B cell (primary cell): ENCODE data around the gene ADAMTS12. TPM values are rescaled to one million over a fixed set of nuclear protein-coding genes. Genes with fewer than 3 reads are reported as not detected.

Experiments
- ATAC-seq: fragments of 200-7000 bp; cut with Tn5 transposase; one replicate; pipeline ENCODE4 v1.10.0; 2021; ENCODE audit warnings: low read depth, mild to moderate bottlenecking, moderate number of reproducible peaks, moderate library complexity
- CTCF ChIA-PET: fragments of 350-600 bp; sonication (Branson Sonifier 250); formaldehyde crosslinking; loops from one replicate; lab custom pipeline; 2021; ENCODE audit warnings: antibody characterized with exemption, inconsistent platforms; lab: Charles Lee
- POLR2A ChIA-PET: fragments of 350-600 bp; sonication (Branson Sonifier 250); formaldehyde crosslinking; loops from one replicate; lab custom pipeline; 2021; ENCODE audit warnings: antibody characterized with exemption; lab: Charles Lee
- DNase-seq: peaks from one replicate; pipeline ENCODE4 v3.0.0; 2013
- H2AFZ ChIP-seq: 2 replicates; pipeline ENCODE4 v1.6.1; 2012; ENCODE audit warnings: mild to moderate bottlenecking, low read depth, low read length; ENCODE audit not compliant: insufficient read depth, poor library complexity, severe bottlenecking
- H3K27ac ChIP-seq, 2 donors: 1 replicate in 1 of 2; 2 replicates in 1 of 2; pipeline ENCODE4 v1.5.1; 2012 to 2013; ENCODE audit warnings: low read length in 2 of 2, mild to moderate bottlenecking in 2 of 2, moderate library complexity in 1 of 2
- H3K27me3 ChIP-seq, 4 experiments: fragments of 200-600 bp in 1 of 4; sonication (generic) in 1 of 4; replicated peaks in 1 of 4; 1 replicate in 2 of 4; 2 replicates in 2 of 4; pipeline versions ENCODE4 v1.6.1 to v1.7.0; 2013 to 2016; ENCODE audit warnings: low read length in 3 of 4, mild to moderate bottlenecking in 2 of 4, mixed read lengths in 1 of 4, moderate library complexity in 1 of 4; ENCODE audit not compliant: insufficient read depth in 4 of 4, control insufficient read depth in 3 of 4; ENCODE audit errors: control extremely low read depth in 1 of 4
- H3K36me3 ChIP-seq, 2 experiments: replicated peaks in 1 of 2; 1 replicate in 1 of 2; 2 replicates in 1 of 2; pipeline versions ENCODE4 v1.6.1 to v1.7.1; 2013; ENCODE audit warnings: low read length in 1 of 2; ENCODE audit not compliant: insufficient read depth in 2 of 2, control insufficient read depth in 1 of 2; ENCODE audit errors: control extremely low read depth in 1 of 2, extremely low read depth in 1 of 2
- H3K4me1 ChIP-seq, 2 donors: fragments of 200-600 bp in 1 of 2; sonication (generic) in 1 of 2; 1 replicate in 1 of 2; 2 replicates in 1 of 2; pipeline versions ENCODE4 v1.5.1 to v1.6.1; 2013 to 2017; ENCODE audit warnings: low read length in 2 of 2; ENCODE audit not compliant: control insufficient read depth in 2 of 2, insufficient read depth in 2 of 2
- H3K4me2 ChIP-seq: replicated peaks from 2 replicates; pipeline ENCODE3; 2012; ENCODE audit warnings: mild to moderate bottlenecking, low read depth, low read length; ENCODE audit not compliant: poor library complexity, severe bottlenecking
- H3K4me3 ChIP-seq, 5 experiments: fragments of 200-600 bp in 1 of 5; sonication (generic) in 1 of 5; 1 replicate in 3 of 5; 2 replicates in 2 of 5; pipeline versions ENCODE4 v1.5.1 to v1.7.0; 2011 to 2016; ENCODE audit warnings: low read length in 4 of 5, mild to moderate bottlenecking in 4 of 5, low read depth in 2 of 5, control low read depth in 1 of 5, moderate library complexity in 1 of 5; ENCODE audit not compliant: insufficient read depth in 1 of 5; ENCODE audit errors: control extremely low read depth in 1 of 5, extremely low read depth in 1 of 5
- H3K79me2 ChIP-seq: fragments of 200-600 bp; sonication (generic); one replicate; pipeline ENCODE4 v1.6.0; 2016; ENCODE audit warnings: low read length; ENCODE audit not compliant: control insufficient read depth, insufficient read depth
- H3K9ac ChIP-seq: fragments of 200-600 bp; sonication (generic); 2 replicates; pipeline ENCODE4 v1.6.1; 2017; ENCODE audit warnings: mild to moderate bottlenecking, low read length, moderate library complexity
- H3K9me3 ChIP-seq, 3 donors: one replicate each; pipeline versions ENCODE4 v1.6.1 to v1.7.1; 2013; ENCODE audit warnings: low read length in 2 of 3; ENCODE audit not compliant: control insufficient read depth in 2 of 3, insufficient read depth in 1 of 3; ENCODE audit errors: control extremely low read depth in 1 of 3
- H4K20me1 ChIP-seq: 2 replicates; pipeline ENCODE4 v1.6.0; 2012; ENCODE audit warnings: mild to moderate bottlenecking, low read length; ENCODE audit not compliant: insufficient read depth, control insufficient read depth, poor library complexity, severe bottlenecking
- H3K27ac Mint-ChIP-seq: one replicate; pipeline ENCODE4 v1.8.0; 2021; ENCODE audit warnings: mixed read lengths
- H3K27me3 Mint-ChIP-seq: one replicate; pipeline ENCODE4 v1.8.0; 2021; ENCODE audit warnings: mixed read lengths
- H3K4me1 Mint-ChIP-seq: one replicate; pipeline ENCODE4 v1.8.0; 2021; ENCODE audit warnings: mixed read lengths
- H3K4me3 Mint-ChIP-seq: one replicate; pipeline ENCODE4 v1.8.0; 2021; ENCODE audit warnings: mixed read lengths
- H3K9me3 Mint-ChIP-seq: one replicate; pipeline ENCODE4 v1.8.0; 2022; ENCODE audit warnings: mixed read lengths; ENCODE audit not compliant: insufficient read depth
- CTCF ChIP-seq: fragments of 200-600 bp; IDR thresholded peaks from one replicate; pipeline ENCODE4 v1.8.0; 2022; ENCODE audit warnings: antibody characterized with exemption, mild to moderate bottlenecking
- EZH2 ChIP-seq: IDR thresholded peaks from 2 replicates; pipeline ENCODE4 v1.6.1; 2012; ENCODE audit warnings: borderline replicate concordance, low read depth, mild to moderate bottlenecking, moderate library complexity, low read length; ENCODE audit not compliant: insufficient read depth, poor library complexity, severe bottlenecking
- WGBS: methylation state at CpG from one replicate; pipeline ENCODE4 v1.1.5; 2013; ENCODE audit warnings: missing lambda C conversion rate; ENCODE audit not compliant: insufficient coverage; 5-methylcytosine and 5-hydroxymethylcytosine counted together
- intact Hi-C: fragments of 100-400 bp; cut with micrococcal nuclease; formaldehyde crosslinking; loops from one replicate; pipeline ENCODE4 v1.10.0; 2022
- polyA plus RNA-seq: library from polyadenylated mRNA; depleted of rRNA; stranded (reverse); fragments of >200 nt; gene quantifications from 2 replicates; pipeline ENCODE4 v1.2.3, GENCODE V29; 2012
- total RNA-seq, 2 donors: library from RNA; stranded (reverse); fragments of 120-200 nt in 1 of 2; gene quantifications; 1 replicate in 1 of 2; 2 replicates in 1 of 2; pipeline versions ENCODE4 v1.2.3 to v1.2.4, GENCODE V29; 2013 to 2022

ADAMTS12 gene
- total and polyA plus RNA-seq, 2 donors (not counting 1 experiment from before 2014, with no cell fraction given) = not detected

- Mint-ChIP-seq H3K27ac (no peak overlapping the region), H3K9me3 (no peaks in the 10 kb centered on the region), H3K27me3 (peaks cover 48% of the 10 kb centered on the region), H3K4me3 (no peak overlapping the region), H3K4me1 (peaks cover 17% of the 10 kb centered on the region)
- peak; percentile 6 for DNase-seq
- Histone ChIP-seq H2AFZ (peak overlapping the region; percentile 5), H3K27me3 (peaks cover 0 to 47% (median 23%) of the 10 kb centered on the region in 4 experiments), H4K20me1 (no peaks in the 10 kb centered on the region), H3K36me3 (no peaks in the 10 kb centered on the region), H3K4me1 (peaks cover 13 to 20% of the 10 kb centered on the region in 2 donors), H3K9me3 (peaks cover 0 to 21% (median 0%) of the 10 kb centered on the region in 3 donors), H3K79me2 (no peaks in the 10 kb centered on the region), H3K9ac (no peak overlapping the region), H3K4me2 (no peak overlapping the region), H3K4me3 (no peak overlapping the region), H3K27ac (no peak overlapping the region)
- ChIA-PET CTCF (interaction anchor here (1.0 to 4.4 kb wide), 4 partner anchors 14 to 501 kb away, joined by 3 to 97 read pairs (median 10); no protein-coding TSS in a partner anchor), POLR2A (no interaction called here)
- WGBS = 44% methylated on average over 54 of the region's 54 CpGs
- TF ChIP-seq EZH2 (no peak), CTCF (no peak)
- intact Hi-C loops = no loop called here
- no peak for ATAC-seq
These were observed 45.4 kb upstream of the ADAMTS12 start for GRCh38 chr5:33937017-33937706.

- H3K27ac Mint-ChIP-seq = no peak within 1 kb of the TSS
- Histone ChIP-seq H3K9me3 (peaks cover 0 to 21% (median 0%) of the 10 kb centered on the region in 3 donors), H3K27me3 (peaks cover 0 to 41% (median 23%) of the 10 kb centered on the region in 4 experiments), H3K9ac (no peak within 1 kb of the TSS), H3K79me2 (no peaks in the 10 kb centered on the region), H2AFZ (peak within 1 kb of the TSS; percentile 5), H3K36me3 (no peaks in the 10 kb centered on the region), H4K20me1 (no peaks in the 10 kb centered on the region), H3K27ac (no peak within 1 kb of the TSS), H3K4me2 (peak within 1 kb of the TSS; percentile 22), H3K4me1 (peaks cover 13 to 20% of the 10 kb centered on the region in 2 donors), H3K4me3 (no peak within 1 kb of the TSS)
- intact Hi-C loops = no loop called here
- POLR2A ChIA-PET = no interaction called here
- CTCF ChIA-PET = interaction anchor here (0.9 to 4.4 kb wide), 6 partner anchors 13 to 500 kb away, joined by 3 to 97 read pairs (median 8); no protein-coding TSS in a partner anchor
- peaks cover 17% of the 10 kb centered on the region for H3K4me1 Mint-ChIP-seq
- no peak for DNase-seq
- no peaks in the 10 kb centered on the region for H3K9me3 Mint-ChIP-seq
- ATAC-seq = no peak
- WGBS = 21% methylated on average over 45 of the region's 45 CpGs
- peaks cover 43% of the 10 kb centered on the region for H3K27me3 Mint-ChIP-seq
- TF ChIP-seq CTCF = no peak
- no peak for TF ChIP-seq EZH2
- H3K4me3 Mint-ChIP-seq = no peak within 1 kb of the TSS
These were observed 44.7 kb upstream of the ADAMTS12 start, which contains the start of gene RXFP3 for GRCh38 chr5:33936381-33937016. TSS of gene RXFP3 (plus strand) at chr5:33936386. CDS start at chr5:33936741, 355 bp downstream.
